Liver (tissue), 9 donors: ENCODE data around the gene TMEM135. TPM values are rescaled to one million over a fixed set of nuclear protein-coding genes. Genes with fewer than 3 reads are reported as not detected.

ENCODE experiments used
- DNase-seq: peaks from one replicate; pipeline ENCODE4 v3.0.0-alpha.2; 2017; ENCODE audit warnings: low spot score
- H3K27ac ChIP-seq, 2 donors: one replicate each; pipeline ENCODE4 v1.7.0; 2013; ENCODE audit warnings: inconsistent platforms in 2 of 2, low read length in 2 of 2, control low read depth in 1 of 2, low read depth in 1 of 2, mild to moderate bottlenecking in 1 of 2
- H3K27me3 ChIP-seq, 4 donors: one replicate each; pipeline versions ENCODE4 v1.6.1 to v1.7.0; 2013; ENCODE audit warnings: low read length in 3 of 4, inconsistent platforms in 1 of 4, mild to moderate bottlenecking in 1 of 4, moderate library complexity in 1 of 4; ENCODE audit not compliant: control insufficient read depth in 4 of 4, insufficient read depth in 4 of 4
- H3K36me3 ChIP-seq, 4 donors: one replicate each; pipeline versions ENCODE4 v1.6.1 to v1.7.0; 2013; ENCODE audit warnings: low read length in 3 of 4, mild to moderate bottlenecking in 3 of 4, low read depth in 1 of 4, moderate library complexity in 1 of 4; ENCODE audit not compliant: control insufficient read depth in 4 of 4, insufficient read depth in 3 of 4
- H3K4me1 ChIP-seq, 4 donors: one replicate each; pipeline versions ENCODE4 v1.6.1 to v1.7.0; 2013; ENCODE audit warnings: low read length in 3 of 4, mild to moderate bottlenecking in 3 of 4, moderate library complexity in 1 of 4; ENCODE audit not compliant: control insufficient read depth in 4 of 4, insufficient read depth in 4 of 4
- H3K4me3 ChIP-seq, 3 donors: one replicate each; pipeline versions ENCODE4 v1.6.1 to v1.7.0; 2013; ENCODE audit warnings: low read length in 3 of 3, control low read depth in 1 of 3, low read depth in 1 of 3, mild to moderate bottlenecking in 1 of 3
- H3K9ac ChIP-seq, 2 donors: one replicate each; pipeline ENCODE4 v1.7.0; 2013; ENCODE audit warnings: low read length in 2 of 2, mild to moderate bottlenecking in 2 of 2, moderate library complexity in 2 of 2, control low read depth in 1 of 2, low read depth in 1 of 2
- H3K9me3 ChIP-seq, 4 donors: one replicate each; pipeline versions ENCODE4 v1.6.1 to v1.7.0; 2013; ENCODE audit warnings: low read length in 3 of 4; ENCODE audit not compliant: control insufficient read depth in 4 of 4
- ATF3 ChIP-seq: IDR thresholded peaks from 2 replicates; pipeline ENCODE4 v1.6.1; 2016; ENCODE audit warnings: antibody characterized with exemption
- CTCF ChIP-seq: fragments of 150-350 bp; IDR thresholded peaks from 2 replicates; pipeline ENCODE4 v1.5.1; 2017; ENCODE audit warnings: improper control_type of control experiment, low read depth, low read length; ENCODE audit not compliant: missing input control
- EGR1 ChIP-seq, 2 donors: IDR thresholded peaks; 2 replicates each; pipeline ENCODE4 v1.6.1; 2016 to 2018; ENCODE audit warnings: antibody characterized with exemption in 2 of 2, low read depth in 2 of 2
- FOXA1 ChIP-seq: IDR thresholded peaks from 2 replicates; pipeline ENCODE4 v1.6.1; 2016; ENCODE audit warnings: antibody characterized with exemption
- FOXA2 ChIP-seq: IDR thresholded peaks from 2 replicates; pipeline ENCODE4 v1.6.1; 2016; ENCODE audit warnings: antibody characterized with exemption
- GABPA ChIP-seq, 2 donors: IDR thresholded peaks in 1 of 2; conservative IDR thresholded peaks in 1 of 2; 2 replicates each; pipeline ENCODE4 v1.6.1; 2016; ENCODE audit warnings: antibody characterized with exemption in 2 of 2, mild to moderate bottlenecking in 1 of 2, moderate library complexity in 1 of 2
- HNF4A ChIP-seq, 2 donors: conservative IDR thresholded peaks; 2 replicates each; pipeline ENCODE4 v1.6.1; 2016; ENCODE audit warnings: antibody characterized with exemption in 2 of 2, mild to moderate bottlenecking in 2 of 2
- HNF4G ChIP-seq: IDR thresholded peaks from 2 replicates; pipeline ENCODE4 v1.6.1; 2016; ENCODE audit warnings: antibody characterized with exemption
- JUND ChIP-seq, 2 donors: IDR thresholded peaks; 2 replicates each; pipeline ENCODE4 v1.6.1; 2016; ENCODE audit warnings: antibody characterized with exemption in 2 of 2
- MAX ChIP-seq: IDR thresholded peaks from 2 replicates; pipeline ENCODE4 v1.6.1; 2016; ENCODE audit warnings: antibody characterized with exemption
- NR2F2 ChIP-seq: IDR thresholded peaks from 2 replicates; pipeline ENCODE4 v1.6.1; 2016; ENCODE audit warnings: antibody characterized with exemption
- RAD21 ChIP-seq, 2 donors: IDR thresholded peaks; 2 replicates each; pipeline ENCODE4 v1.6.1; 2016; ENCODE audit warnings: antibody characterized with exemption in 2 of 2, mild to moderate bottlenecking in 2 of 2
- REST ChIP-seq: IDR thresholded peaks from 2 replicates; pipeline ENCODE4 v1.6.1; 2016; ENCODE audit warnings: antibody characterized with exemption, mild to moderate bottlenecking
- RXRA ChIP-seq, 2 donors: IDR thresholded peaks; 2 replicates each; pipeline ENCODE4 v1.6.1; 2017 to 2018; ENCODE audit warnings: antibody characterized with exemption in 2 of 2, mild to moderate bottlenecking in 1 of 2
- SP1 ChIP-seq: IDR thresholded peaks from 2 replicates; pipeline ENCODE4 v1.6.1; 2018; ENCODE audit warnings: antibody characterized with exemption, mild to moderate bottlenecking
- TAF1 ChIP-seq: conservative IDR thresholded peaks from 2 replicates; pipeline ENCODE4 v1.6.1; 2016; ENCODE audit warnings: antibody characterized with exemption, mild to moderate bottlenecking
- YY1 ChIP-seq: IDR thresholded peaks from 2 replicates; pipeline ENCODE4 v1.6.1; 2016; ENCODE audit warnings: antibody characterized with exemption, mild to moderate bottlenecking
- ZBTB33 ChIP-seq: IDR thresholded peaks from 2 replicates; pipeline ENCODE4 v1.6.1; 2016; ENCODE audit warnings: antibody characterized with exemption
- WGBS: extraction: QIAGEN DNeasy Blood & Tissue Kit; methylation state at CpG from one replicate; pipeline ENCODE4 v1.1.7; 2013; 5-methylcytosine and 5-hydroxymethylcytosine counted together
- polyA plus RNA-seq, 2 donors: library from polyadenylated mRNA; stranded (reverse) in 1 of 2; unstranded in 1 of 2; fragments of 200-250 nt in 1 of 2; fragments of >200 nt in 1 of 2; fragmentation: Nextera tagmentation in 1 of 2; extraction: Ambion mirVana in 1 of 2; gene quantifications; one replicate each; pipeline versions ENCODE4 v1.2.1 to v1.2.3, GENCODE V29; 2013 to 2015
- total RNA-seq, 2 donors: library from RNA; depleted of rRNA; stranded (reverse); fragments of >200 nt; gene quantifications; one replicate each; pipeline ENCODE4 v1.2.3, GENCODE V29; 2014
- donor health status: healthy.
- donor health status: healthy.
- donor health status: healthy.
- donor health status: healthy.
- donor health status: healthy.

Gene TMEM135
- total and polyA plus RNA-seq, 4 donors = 10.0 to 38.9 (median 23.5) TPM

- 75% methylated on average over 4 of the region's 4 CpGs for WGBS
- Histone ChIP-seq H3K9me3 (no peaks in the 10 kb centered on the region), H3K4me1 (peaks cover 0 to 10% (median 0%) of the 10 kb centered on the region in 4 donors), H3K4me3 (no peak overlapping the region), H3K36me3 (no peaks in the 10 kb centered on the region), H3K9ac (no peak overlapping the region), H3K27me3 (no peaks in the 10 kb centered on the region), H3K27ac (no peak overlapping the region)
- TF ChIP-seq REST (no peak), EGR1 (IDR thresholded peaks at IDR 0.05; ENCODE audit: low read depth in 2 of 2) (no peak), FOXA1 (no peak), RXRA (IDR thresholded peaks at IDR 0.05) (peak in 1 of 2 donors; percentile 13), NR2F2 (no peak), HNF4A (conservative IDR thresholded peaks at IDR 0.05) (peak; percentile 33 to 57), CTCF (no peak), SP1 (no peak), TAF1 (no peak), JUND (IDR thresholded peaks at IDR 0.05) (no peak), FOXA2 (peak; percentile 35), GABPA (IDR thresholded peaks at IDR 0.05 in 1 of 2, conservative IDR thresholded peaks at IDR 0.05 in 1 of 2) (no peak), ZBTB33 (no peak), ATF3 (peak; percentile 52), YY1 (no peak), RAD21 (IDR thresholded peaks at IDR 0.05) (peak in 1 of 2 donors; percentile 11), MAX (no peak), HNF4G (no peak)
- no peak for DNase-seq
These were observed 49.3 kb upstream of the TMEM135 start for GRCh38 chr11:86988351-86988881.
